Hippocampal formation (tissue), 2 donors: ENCODE measurements around the gene NEK2.
"Not testable (repeated sequence)": the region's sequence is repeated elsewhere in the genome, so short reads cannot be mapped to it uniquely, and the experiment has no call there.

Source experiments
- DNase-seq, 2 donors: peaks; one replicate each; lab custom pipeline; 2025; lab: John Stamatoyannopoulos, UW

Gene NEK2

GRCh38 chr1:211632808-211633523 is 42.5 kb downstream of the NEK2 start:
- peak in 1 of 2 donors; percentile 11 for DNase-seq

- DNase-seq, result no peak
These were observed 43.2 kb downstream of the NEK2 start for GRCh38 chr1:211632117-211632807.

DNA sequence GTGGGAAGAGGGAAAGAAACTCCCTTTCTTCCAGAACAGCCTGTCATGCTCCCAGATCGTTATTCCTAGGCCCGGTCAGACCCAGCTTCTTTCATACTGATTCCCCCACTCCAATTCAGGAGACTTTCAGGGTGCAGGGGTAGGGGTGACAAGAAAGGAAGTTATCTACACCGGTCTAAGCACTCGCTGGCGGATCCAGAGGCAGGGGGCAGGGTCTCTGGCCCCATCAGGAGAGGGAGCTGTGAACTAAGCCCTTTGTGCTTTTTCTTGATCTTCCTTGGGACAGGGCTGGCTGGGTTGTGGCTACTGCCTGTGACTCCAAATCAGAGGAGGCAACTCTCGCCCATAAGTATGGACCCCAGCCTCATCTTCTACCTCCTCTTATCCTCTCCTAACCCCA is 44.3 kb downstream of the NEK2 start:
- no peak for DNase-seq

DNA sequence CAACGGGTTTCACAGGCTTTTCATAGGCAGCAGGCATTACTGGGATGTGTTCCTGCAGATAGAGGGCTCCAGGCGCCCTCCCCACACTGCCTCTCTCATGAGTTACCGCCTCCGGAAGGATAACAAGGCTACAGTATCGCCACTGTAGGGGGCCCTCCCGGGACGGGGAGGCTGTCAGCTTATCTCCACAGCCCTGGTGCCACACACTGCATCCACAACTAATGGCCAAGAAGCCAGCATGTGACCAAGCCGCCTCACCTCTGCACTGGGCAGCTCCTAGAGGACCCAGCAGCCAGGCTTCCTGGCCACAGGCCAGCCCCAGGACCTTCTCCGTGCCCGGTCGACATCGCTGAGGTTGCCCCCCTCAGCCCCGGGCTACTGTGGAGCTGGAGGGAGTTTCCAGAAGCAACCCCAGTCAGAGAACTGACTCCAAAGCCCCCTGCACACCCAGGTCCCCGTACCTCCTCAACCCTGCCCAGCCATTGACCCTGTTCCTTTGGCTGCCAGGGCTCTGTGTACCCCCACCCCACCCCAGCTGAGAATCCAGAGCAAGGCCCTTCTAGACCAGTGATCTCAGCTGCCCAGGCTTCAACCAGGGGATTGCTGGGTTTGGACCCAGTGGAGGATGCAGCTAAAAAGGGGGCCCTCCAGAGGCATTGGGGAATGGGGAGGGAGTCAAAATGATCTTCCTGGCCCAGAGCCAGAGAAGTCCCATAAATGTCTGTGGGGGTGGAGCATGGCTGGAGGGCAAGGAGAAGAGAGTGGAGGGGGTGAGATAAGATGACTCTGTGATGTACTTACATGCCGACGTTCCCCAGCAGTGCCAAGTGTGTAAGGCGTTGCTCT is 45.0 kb downstream of the NEK2 start:
- DNase-seq, result no peak

- DNase-seq, result no peak
These were observed 47.0 kb downstream of the NEK2 start for GRCh38 chr1:211628417-211628816.

DNA sequence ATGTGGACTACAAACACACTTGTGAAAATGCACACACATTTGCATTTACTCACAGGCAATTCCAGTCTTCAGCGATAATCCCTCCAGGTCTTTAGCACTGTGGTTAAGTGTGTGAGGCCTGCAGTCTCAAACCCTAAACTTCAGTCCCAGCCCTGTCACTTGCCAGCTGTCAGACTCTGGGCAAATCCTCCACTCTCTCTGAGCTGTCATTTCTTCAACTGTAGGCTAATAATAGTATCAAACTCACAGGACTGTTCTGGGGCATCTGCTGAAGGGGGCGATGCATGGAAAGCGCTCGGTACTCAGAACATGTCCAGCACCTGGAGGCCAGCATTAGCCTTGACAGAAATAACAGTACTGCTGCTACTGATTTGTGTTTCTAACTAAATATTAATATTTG is 48.2 kb downstream of the NEK2 start:
- no peak for DNase-seq

DNA sequence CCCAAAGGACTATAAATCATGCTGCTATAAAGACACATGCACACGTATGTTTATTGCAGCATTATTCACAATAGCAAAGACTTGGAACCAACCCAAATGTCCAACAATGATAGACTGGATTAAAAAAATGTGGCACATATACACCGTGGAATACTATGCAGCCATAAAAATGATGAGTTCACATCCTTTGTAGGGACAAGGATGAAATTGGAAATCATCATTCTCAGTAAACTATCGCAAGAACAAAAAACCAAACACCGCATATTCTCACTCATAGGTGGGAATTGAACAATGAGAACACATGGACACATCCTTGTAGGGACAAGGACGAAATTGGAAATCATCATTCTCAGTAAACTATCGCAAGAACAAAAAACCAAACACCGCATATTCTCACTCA is 49.6 kb downstream of the NEK2 start:
- not testable (repeated sequence) for DNase-seq

GRCh38 chr1:211625040-211625439 is 50.4 kb downstream of the NEK2 start:
- no peak for DNase-seq

DNA sequence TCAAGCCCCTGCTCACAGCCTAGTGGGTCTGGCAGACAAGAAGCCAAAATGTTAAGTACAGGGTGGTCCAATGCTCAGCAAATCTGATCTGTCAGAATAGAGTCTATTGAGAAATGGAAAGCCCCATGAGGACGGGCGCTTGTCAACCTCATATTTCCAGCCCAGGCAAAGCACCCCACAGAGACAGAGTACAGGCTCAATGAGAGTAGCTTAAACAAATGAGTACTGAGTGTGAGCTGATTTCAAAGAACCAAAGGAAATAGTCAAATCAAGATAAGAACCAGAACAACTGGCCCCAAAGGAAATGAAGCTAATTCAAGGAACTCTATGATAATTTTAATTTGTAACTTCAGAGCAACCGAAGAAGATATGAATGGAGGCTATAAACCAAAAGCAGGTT is 51.9 kb downstream of the NEK2 start:
- no peak for DNase-seq

GRCh38 chr1:211621447-211622198 is 53.8 kb downstream of the NEK2 start:
- DNase-seq, result no peak

DNA sequence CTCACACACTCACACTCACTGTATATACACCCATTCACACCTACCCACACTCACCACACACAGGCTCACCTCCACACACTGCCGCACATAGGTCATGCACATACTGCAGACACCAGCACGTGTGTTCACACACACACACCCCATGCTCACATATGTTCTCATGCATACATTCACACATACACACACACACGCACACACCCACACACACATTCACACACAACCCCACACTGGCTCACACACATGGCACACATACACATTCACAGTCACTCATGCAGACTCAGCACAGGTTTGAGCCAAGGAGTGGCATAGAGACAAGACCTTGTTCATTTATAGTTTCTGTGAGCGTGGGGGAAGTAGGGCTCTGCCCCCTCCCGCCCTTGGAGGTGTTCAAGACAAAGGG is 55.3 kb downstream of the NEK2 start:
- no peak for DNase-seq

DNA sequence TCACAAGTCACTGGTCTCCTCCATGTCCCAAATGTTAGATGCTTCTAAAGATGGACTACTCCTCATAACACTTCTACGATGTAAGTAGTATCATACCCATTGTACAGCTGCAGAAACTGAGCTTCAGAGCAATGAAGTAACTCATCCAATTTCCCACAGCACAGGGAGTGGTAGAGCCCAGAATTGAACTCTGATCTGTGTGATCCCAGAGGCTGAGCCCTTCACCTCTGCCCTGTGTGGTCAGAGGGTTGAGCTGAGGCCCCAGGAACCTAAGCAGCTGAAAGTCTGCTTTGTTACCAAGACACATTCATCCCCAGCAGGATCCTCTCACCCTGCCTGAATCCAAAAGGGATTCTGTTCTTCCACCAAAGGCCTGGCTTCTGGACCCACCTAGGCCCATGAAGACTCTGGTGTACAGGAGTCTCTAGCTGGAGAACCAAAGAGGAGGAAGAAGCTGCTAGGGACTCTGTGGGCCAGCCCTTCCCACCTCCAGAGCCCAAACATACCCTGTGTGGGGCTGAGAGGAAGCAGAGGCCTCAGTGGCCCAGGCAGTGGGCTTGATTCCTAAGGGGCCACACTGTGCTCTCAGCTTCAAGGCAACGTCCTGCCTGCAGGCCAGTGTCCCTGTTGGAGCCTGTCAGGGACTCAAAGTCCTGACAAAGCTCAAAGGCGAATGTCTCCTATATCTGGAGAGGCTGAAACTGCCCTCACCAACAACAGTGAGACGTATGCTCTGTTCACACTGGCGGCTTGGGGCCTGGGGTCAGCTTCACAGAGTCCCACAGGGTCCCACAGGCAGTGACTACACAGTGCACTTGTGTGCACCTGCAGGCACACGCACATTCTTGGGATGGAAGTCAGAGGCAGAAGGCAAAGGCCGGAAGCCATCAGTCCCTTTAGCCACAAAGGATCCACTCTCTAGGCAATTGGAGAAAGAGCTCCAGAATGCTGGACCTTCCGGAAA is 56.1 kb downstream of the NEK2 start:
- DNase-seq, result no peak

DNA sequence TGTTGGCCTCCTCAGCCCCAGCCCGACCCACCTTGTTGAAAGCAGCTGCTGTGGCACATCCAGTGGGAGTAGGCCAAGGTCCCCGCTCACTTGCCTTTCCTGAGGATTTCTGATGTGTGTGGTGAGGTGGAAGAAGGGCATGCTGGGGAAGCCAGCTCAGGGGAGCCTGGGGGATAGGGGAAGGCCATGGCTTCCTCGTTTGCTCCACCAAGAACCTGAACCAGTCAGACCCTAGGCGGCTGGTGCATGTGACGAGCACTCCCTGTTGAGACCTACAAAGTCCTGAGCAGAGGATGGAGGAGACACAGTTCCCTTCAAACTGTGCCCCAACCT is 58.5 kb downstream of the NEK2 start:
- no peak for DNase-seq

- no peak for DNase-seq
These were observed 59.0 kb downstream of the NEK2 start for GRCh38 chr1:211616231-211616964.

- DNase-seq, result no peak
These were observed 60.8 kb downstream of the NEK2 start for GRCh38 chr1:211614615-211615014.

GRCh38 chr1:211613951-211614350 is 61.5 kb downstream of the NEK2 start:
- no peak for DNase-seq

DNA sequence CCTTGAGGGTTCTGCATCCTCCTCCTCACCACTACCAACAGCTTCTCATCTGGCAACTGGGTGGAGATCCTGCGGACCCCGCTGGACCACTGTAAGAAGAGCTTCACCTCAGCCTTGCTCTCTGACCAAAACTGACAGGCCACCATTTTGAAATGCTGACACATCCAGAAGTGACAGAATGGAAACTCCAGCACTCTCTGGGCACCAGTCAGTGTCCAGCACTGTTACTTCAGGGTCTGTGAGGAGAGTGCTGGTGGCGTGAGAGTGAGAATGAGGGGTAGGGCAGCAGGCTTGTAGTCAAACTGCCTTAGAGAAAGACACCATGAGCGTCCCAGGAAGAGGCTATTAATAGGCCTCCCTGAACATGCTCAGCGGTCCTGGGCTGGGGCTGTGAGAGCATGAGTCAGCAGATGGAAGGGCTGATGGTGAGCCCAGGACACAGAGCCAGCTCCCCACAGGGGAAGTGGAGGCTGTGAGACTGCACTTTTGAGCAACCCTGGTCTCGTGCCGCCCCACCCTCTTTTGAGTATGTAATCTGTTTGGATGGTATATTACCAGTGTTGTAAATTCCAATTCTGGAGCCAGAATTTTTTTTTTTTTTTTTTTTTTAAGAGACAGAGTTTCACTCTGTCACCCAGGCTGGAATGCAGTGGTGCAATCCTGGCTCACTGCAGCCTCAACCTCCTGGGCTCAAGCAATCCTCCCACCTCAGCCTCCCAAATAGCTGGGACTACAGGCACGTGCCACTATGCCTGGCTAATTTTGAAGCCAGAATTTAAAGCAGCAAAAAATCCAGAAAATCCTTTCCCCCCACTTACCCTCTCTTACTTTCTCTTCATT is 62.1 kb downstream of the NEK2 start:
- peak in 1 of 2 donors; percentile 6 for DNase-seq

GRCh38 chr1:211612786-211613107 is 62.7 kb downstream of the NEK2 start:
- no peak for DNase-seq
